MM.1S (cell line): ENCODE measurements around the gene NPAT.

Experiments used
- EZH2 ChIP-seq: fragments of 300-600 bp; sonication (generic); optimal IDR thresholded peaks from 2 replicates; pipeline ENCODE3; 2017; ENCODE audit warnings: low read depth, mild to moderate bottlenecking, antibody characterized with exemption, low read length, mixed read lengths
- EZH2phosphoT487 ChIP-seq: fragments of 300-600 bp; sonication (generic); IDR thresholded peaks from 2 replicates; pipeline ENCODE4 v1.6.1; 2018; ENCODE audit warnings: antibody characterized with exemption, low read length
- TF ChIP-seq, protein P1 (sequence below): fragments of 300-600 bp; sonication (generic); IDR thresholded peaks from 2 replicates; pipeline ENCODE4 v1.5.1; 2016; ENCODE audit warnings: antibody characterized with exemption, low read length, mixed read lengths

DNA sequence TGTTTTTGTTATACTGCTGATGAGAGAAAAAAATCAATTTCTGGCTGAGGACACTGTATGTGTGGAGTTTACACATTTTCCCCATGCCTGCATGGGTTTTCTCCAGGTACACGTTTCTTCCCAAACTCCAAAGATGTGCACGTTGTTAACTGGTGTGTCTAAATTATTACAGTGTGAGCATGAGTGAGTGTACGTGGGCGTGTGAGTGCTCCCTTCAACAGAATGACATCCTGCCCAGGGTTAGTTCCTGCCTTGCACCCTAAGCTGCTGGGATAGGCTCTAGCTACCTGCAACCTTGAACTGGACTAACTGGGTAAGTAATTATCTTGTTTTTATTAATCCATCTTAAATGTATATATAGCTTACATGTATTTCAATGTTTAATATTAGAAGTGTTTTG lies 5.5 kb downstream of the NPAT start:
- TF ChIP-seq, protein P1, sequence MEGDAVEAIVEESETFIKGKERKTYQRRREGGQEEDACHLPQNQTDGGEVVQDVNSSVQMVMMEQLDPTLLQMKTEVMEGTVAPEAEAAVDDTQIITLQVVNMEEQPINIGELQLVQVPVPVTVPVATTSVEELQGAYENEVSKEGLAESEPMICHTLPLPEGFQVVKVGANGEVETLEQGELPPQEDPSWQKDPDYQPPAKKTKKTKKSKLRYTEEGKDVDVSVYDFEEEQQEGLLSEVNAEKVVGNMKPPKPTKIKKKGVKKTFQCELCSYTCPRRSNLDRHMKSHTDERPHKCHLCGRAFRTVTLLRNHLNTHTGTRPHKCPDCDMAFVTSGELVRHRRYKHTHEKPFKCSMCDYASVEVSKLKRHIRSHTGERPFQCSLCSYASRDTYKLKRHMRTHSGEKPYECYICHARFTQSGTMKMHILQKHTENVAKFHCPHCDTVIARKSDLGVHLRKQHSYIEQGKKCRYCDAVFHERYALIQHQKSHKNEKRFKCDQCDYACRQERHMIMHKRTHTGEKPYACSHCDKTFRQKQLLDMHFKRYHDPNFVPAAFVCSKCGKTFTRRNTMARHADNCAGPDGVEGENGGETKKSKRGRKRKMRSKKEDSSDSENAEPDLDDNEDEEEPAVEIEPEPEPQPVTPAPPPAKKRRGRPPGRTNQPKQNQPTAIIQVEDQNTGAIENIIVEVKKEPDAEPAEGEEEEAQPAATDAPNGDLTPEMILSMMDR = no peak
- TF ChIP-seq EZH2 (no peak), EZH2phosphoT487 (no peak)
